Tongue (tissue), 3 donors: ENCODE data around the gene ANKEF1. TPM values are rescaled to one million over a fixed set of nuclear protein-coding genes. Genes with fewer than 3 reads are reported as not detected.

Experiments
- DNase-seq: peaks from one replicate; pipeline ENCODE4 v3.0.0-alpha.2; 2015
- small RNA-seq: library from RNA; depleted of rRNA; stranded (forward); fragments of <200 nt; gene quantifications from one replicate; pipeline ENCODE3, GENCODE V24; 2014; ENCODE audit warnings: low replicate concordance
- total RNA-seq: library from RNA; depleted of rRNA; stranded (reverse); fragments of >200 nt; gene quantifications from one replicate; pipeline ENCODE4 v1.2.3, GENCODE V29; 2014

ANKEF1 gene
- total RNA-seq, 1 donor from 2014 or later: 1.8 TPM

GRCh38 chr20:10089871-10090587 is 55.2 kb downstream of the ANKEF1 start:
- no peak for DNase-seq

- peak; percentile 70 for DNase-seq
Observed at GRCh38 chr20:10090588-10091166, 55.9 kb downstream of the ANKEF1 start.

- DNase-seq: no peak
Observed at GRCh38 chr20:10093087-10093591, 58.4 kb downstream of the ANKEF1 start.

GRCh38 chr20:10094566-10095173 is 59.9 kb downstream of the ANKEF1 start:
- DNase-seq: no peak

- DNase-seq: no peak
Observed at GRCh38 chr20:10096790-10097189, 62.0 kb downstream of the ANKEF1 start.

- DNase-seq: no peak
Observed at GRCh38 chr20:10105046-10105445, 70.3 kb downstream of the ANKEF1 start.

Small RNA genes lying within 50 kb of the gene (small RNA-seq; reads per million reads assigned to genes)
- gene RF00017: not detected

Other genes with a start within 250 kb of the ANKEF1 start
- 0.10 TPM for gene PAK5, start 195.9 kb upstream of the ANKEF1 start, total RNA-seq
- 2.2 TPM for gene SNAP25, start 183.8 kb downstream of the ANKEF1 start, total RNA-seq